HCT116 (cell line): ENCODE results near the gene GPRC5C.
A peak's percentile ranks its signal among the peaks of the same experiment; 100 is the strongest.

Experiments
- CTCF ChIP-seq, 3 experiments: fragments of 200-600 bp in 1 of 3; sonication (generic) in 1 of 3; IDR thresholded peaks in 2 of 3; conservative IDR thresholded peaks in 1 of 3; 2 replicates each; pipeline ENCODE4 v1.5.1; 2012 to 2017; ENCODE audit warnings: low read depth in 2 of 3, low read length in 2 of 3, antibody characterized with exemption in 1 of 3, borderline replicate concordance in 1 of 3, control low read depth in 1 of 3, mild to moderate bottlenecking in 1 of 3, mixed read lengths in 1 of 3, mixed run types in 1 of 3, moderate library complexity in 1 of 3; ENCODE audit not compliant: insufficient read depth in 1 of 3
- POLR2A ChIP-seq: IDR thresholded peaks from 2 replicates; pipeline ENCODE4 v1.7.0; 2011; ENCODE audit warnings: borderline replicate concordance; ENCODE audit not compliant: insufficient read depth, insufficient read length; ENCODE audit errors: extremely low read depth
- POLR2AphosphoS5 ChIP-seq: IDR thresholded peaks from 2 replicates; pipeline ENCODE4 v1.6.1; 2011; ENCODE audit warnings: mild to moderate bottlenecking, low read depth, low read length, moderate library complexity
- RAD21 ChIP-seq: IDR thresholded peaks from 2 replicates; pipeline ENCODE4 v1.6.1; 2012; ENCODE audit warnings: low read depth, mild to moderate bottlenecking
- SIN3A ChIP-seq: IDR thresholded peaks from 2 replicates; pipeline ENCODE4 v1.6.1; 2012; ENCODE audit warnings: low read depth
- SP1 ChIP-seq: IDR thresholded peaks from 2 replicates; pipeline ENCODE4 v1.6.1; 2012; ENCODE audit warnings: low read depth

DNA sequence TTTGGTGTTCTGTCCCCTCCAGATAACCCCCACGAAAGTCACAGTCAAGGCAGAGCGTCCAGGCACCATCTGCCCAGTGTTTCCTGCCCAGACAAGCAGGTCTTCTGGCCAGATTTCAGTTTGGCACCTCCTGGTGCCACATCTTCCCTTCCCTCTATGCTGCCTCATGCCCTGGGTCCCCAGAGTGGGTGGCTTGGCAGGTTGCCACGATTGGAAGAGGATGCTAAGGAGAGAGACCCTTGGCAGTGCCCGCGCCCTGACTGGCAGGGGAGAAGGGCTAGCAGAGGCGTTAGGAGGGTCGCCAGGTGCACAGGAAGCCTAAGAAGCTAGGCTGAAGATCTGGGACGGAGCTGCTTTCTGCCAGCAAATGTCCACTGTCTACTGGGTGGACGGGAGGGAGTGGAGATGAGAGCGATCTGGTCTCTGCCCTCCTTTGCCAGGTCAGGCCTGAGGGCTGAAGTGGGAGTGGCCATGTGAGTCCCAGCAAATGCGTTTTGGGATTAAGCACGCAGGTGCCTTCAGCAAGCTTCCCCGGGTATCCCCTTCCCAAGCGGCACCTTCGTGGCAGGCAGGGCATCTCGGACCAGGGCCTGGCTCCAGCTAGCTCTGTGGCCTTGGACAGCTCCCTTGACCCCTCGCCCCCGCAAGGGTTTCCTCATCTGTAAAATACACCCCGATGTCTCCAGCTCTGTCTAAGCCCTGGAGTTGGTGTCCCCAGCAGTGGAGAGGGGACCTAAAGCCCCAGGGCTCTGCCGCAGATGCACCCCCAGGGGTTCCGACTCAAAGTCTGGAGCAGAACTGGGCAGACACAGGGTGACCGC is 21.2 kb downstream of the GPRC5C start:
- TF ChIP-seq RAD21, result no peak
- no peak for TF ChIP-seq SIN3A
- TF ChIP-seq POLR2AphosphoS5, result 0 out of 2 replicates have a peak, but pooled peaks have one; percentile 4
- TF ChIP-seq SP1, result no peak
- TF ChIP-seq CTCF (IDR thresholded peaks at IDR 0.05 in 2 of 3, conservative IDR thresholded peaks at IDR 0.05 in 1 of 3; ENCODE audit: borderline replicate concordance in 1 of 3, insufficient read depth in 1 of 3, low read depth in 2 of 3, low read length in 2 of 3), result no peak
- no peak for TF ChIP-seq POLR2A
